ENCODE results near the gene LZTFL1. TPM values are rescaled to one million over a fixed set of nuclear protein-coding genes. Genes with fewer than 3 reads are reported as not detected.

LZTFL1 gene
- total RNA-seq, 3 donors from 2014 or later = 12.6 to 16.5 (median 16.4) TPM

- Histone ChIP-seq H3K4me3 (no peak overlapping the region), H3K36me3 (ENCODE audit: low read depth) (no peaks in the 10 kb centered on the region), H3K9me3 (peaks cover 2% of the 10 kb centered on the region), H3K4me1 (ENCODE audit: low read depth) (no peaks in the 10 kb centered on the region)
- ATAC-seq (no peak), DNase-seq (no peak)
- TF ChIP-seq CTCF (IDR thresholded peaks at IDR 0.05) = no peak
- intact Hi-C loops (cut with DNase I, micrococcal nuclease) = no loop called here
These were observed 22.4 kb downstream of the LZTFL1 start for GRCh38 chr3:45819543-45819942.

DNA sequence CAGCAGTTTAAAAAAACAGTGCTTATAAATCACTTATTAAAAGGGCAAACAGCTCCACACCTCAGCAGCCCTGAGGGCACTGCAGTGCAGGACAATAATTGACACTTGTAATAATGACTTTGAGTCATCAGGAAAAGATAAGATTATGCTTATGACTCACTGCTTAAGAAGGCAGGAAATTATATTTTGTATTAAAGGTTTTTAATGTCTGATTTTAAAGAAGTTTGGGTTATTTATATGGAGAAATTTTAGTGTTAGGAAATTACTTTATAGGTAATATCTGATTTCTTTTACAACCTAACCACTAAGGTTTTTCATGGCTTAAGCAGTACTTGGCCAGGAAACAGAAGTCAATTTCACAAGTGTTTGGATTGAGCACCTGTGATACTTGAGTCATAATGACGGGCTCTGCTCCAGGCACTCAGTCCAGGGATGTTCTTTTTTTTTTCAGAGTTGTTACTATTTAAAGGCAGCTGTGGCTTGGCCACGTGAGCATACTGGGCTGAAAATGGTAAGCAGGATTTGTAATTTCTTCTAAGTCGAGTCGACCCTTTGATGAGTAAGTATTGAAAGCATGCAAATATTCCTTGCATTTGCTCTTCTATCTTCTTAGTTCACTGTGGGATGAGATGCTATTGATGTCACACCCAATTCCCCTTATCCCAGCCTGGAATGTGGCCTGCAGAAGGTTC is 23.9 kb downstream of the LZTFL1 start:
- DNase-seq = peak in 1 of 3 donors; percentile 28
- no peaks in the 10 kb centered on the region for H3K4me1 ChIP-seq (ENCODE audit: low read depth)
- H3K36me3 ChIP-seq (ENCODE audit: low read depth) = no peaks in the 10 kb centered on the region
- TF ChIP-seq CTCF (IDR thresholded peaks at IDR 0.05) = no peak
- no peak overlapping the region for H3K4me3 ChIP-seq
- peaks cover 2% of the 10 kb centered on the region for H3K9me3 ChIP-seq
- peak; percentile 90 for ATAC-seq
- intact Hi-C loops (cut with DNase I, micrococcal nuclease) = no loop called here

DNA sequence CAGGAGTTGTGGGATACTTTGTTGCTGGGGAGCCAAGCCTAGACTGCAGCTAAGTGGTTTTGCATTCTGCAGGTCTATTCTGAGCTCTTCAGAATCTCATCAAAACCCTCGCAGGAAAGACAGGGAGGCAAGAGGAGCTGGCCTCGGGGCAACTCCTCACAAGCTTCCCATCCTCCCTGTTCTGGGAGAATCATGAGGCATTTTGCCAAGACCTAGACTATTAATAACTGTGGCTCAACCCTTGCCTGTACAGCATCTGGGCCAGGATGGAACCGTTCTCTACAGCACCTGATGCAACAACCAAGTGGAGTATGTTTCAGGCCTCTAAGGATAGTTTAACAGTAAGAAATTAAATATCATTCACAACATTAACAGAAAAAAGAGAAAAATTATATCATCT is 25.4 kb downstream of the LZTFL1 start:
- TF ChIP-seq CTCF (IDR thresholded peaks at IDR 0.05) = no peak
- DNase-seq = no peak
- intact Hi-C loops (cut with DNase I, micrococcal nuclease) = no loop called here
- H3K9me3 ChIP-seq = peaks cover 2% of the 10 kb centered on the region
- H3K4me1 ChIP-seq (ENCODE audit: low read depth) = no peaks in the 10 kb centered on the region
- H3K36me3 ChIP-seq (ENCODE audit: low read depth) = no peaks in the 10 kb centered on the region
- H3K4me3 ChIP-seq = no peak overlapping the region
- ATAC-seq = no peak

- no peak for DNase-seq
- intact Hi-C loops (cut with DNase I, micrococcal nuclease) = no loop called here
- peaks cover 2% of the 10 kb centered on the region for H3K9me3 ChIP-seq
- TF ChIP-seq CTCF (IDR thresholded peaks at IDR 0.05) = no peak
- H3K36me3 ChIP-seq (ENCODE audit: low read depth) = no peaks in the 10 kb centered on the region
- ATAC-seq = no peak
- no peaks in the 10 kb centered on the region for H3K4me1 ChIP-seq (ENCODE audit: low read depth)
- H3K4me3 ChIP-seq = no peak overlapping the region
These were observed 27.6 kb downstream of the LZTFL1 start for GRCh38 chr3:45814322-45814721.

DNA sequence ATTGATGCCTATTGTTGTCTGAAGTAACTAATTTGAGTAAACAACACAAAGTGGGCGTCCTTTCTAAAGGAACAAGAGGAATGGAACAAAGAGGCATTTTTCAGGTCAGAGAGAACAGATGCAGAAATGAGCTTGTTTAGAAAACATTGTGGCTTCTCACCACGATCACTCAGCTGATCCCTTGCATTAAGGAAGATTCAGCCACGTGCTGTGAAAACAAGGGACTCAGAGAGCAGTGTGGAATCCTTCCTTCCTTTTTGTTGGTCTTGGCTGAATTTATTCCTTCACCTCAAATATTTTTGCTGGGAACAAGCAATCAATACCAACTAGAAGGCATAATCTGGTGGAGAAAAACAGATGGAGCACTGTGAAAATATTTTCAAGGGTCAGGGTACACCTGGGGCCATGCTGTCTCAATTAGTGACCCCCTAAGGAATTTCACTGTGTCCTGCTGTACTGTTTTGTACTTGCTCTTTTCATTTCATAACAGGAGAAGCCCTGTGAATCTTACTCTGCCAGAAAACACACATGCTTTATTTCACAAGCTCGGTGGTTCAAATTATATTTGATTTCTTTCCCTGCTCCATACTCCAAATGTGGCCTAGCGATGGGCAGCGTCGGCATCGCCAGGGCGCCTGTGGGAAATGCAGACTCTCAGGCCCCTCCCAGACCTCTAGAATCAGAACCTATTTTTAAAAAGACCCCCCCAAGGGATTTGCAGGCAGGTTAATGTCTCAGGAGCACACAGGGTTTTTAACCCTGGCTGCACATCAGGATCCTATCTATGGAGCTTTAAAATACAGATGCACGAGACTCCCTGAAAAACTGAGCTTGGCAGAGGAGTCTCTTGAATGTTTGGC is 34.0 kb downstream of the LZTFL1 start:
- H3K36me3 ChIP-seq (ENCODE audit: low read depth) = no peaks in the 10 kb centered on the region
- no peaks in the 10 kb centered on the region for H3K4me1 ChIP-seq (ENCODE audit: low read depth)
- H3K4me3 ChIP-seq = no peak overlapping the region
- no peak for TF ChIP-seq CTCF (IDR thresholded peaks at IDR 0.05)
- intact Hi-C loops (cut with DNase I, micrococcal nuclease) = no loop called here
- ATAC-seq (no peak), DNase-seq (no peak)
- H3K9me3 ChIP-seq = no peaks in the 10 kb centered on the region
